Glutamatergic neuron (in vitro differentiated cells): Measurements from ENCODE around the gene SHANK1. TPM values are rescaled to one million over a fixed set of nuclear protein-coding genes. Genes with fewer than 3 reads are reported as not detected.
"Not testable (repeated sequence)": the region's sequence is repeated elsewhere in the genome, so short reads cannot be mapped to it uniquely, and the experiment has no call there.

Experiments used
- DNase-seq: peaks from one replicate; pipeline ENCODE4 v3.0.0; 2022
- H3K27ac Mint-ChIP-seq: one replicate; pipeline ENCODE4 v1.8.0; 2020; ENCODE audit warnings: mild to moderate bottlenecking, mixed read lengths, inconsistent platforms; ENCODE audit not compliant: unreplicated experiment
- H3K27me3 Mint-ChIP-seq: one replicate; pipeline ENCODE4 v1.8.0; 2020; ENCODE audit warnings: mild to moderate bottlenecking, moderate library complexity, mixed read lengths, inconsistent platforms; ENCODE audit not compliant: unreplicated experiment
- H3K36me3 Mint-ChIP-seq: one replicate; pipeline ENCODE4 v1.8.0; 2020; ENCODE audit warnings: mild to moderate bottlenecking, mixed read lengths, inconsistent platforms; ENCODE audit not compliant: unreplicated experiment
- H3K4me1 Mint-ChIP-seq: one replicate; pipeline ENCODE4 v1.8.0; 2020; ENCODE audit warnings: mild to moderate bottlenecking, low read depth, mixed read lengths, inconsistent platforms; ENCODE audit not compliant: unreplicated experiment
- H3K4me3 Mint-ChIP-seq: one replicate; pipeline ENCODE4 v1.8.0; 2020; ENCODE audit warnings: mild to moderate bottlenecking, mixed read lengths, inconsistent platforms; ENCODE audit not compliant: unreplicated experiment
- H3K9me3 Mint-ChIP-seq: one replicate; pipeline ENCODE4 v1.8.0; 2020; ENCODE audit warnings: mild to moderate bottlenecking, moderate library complexity, mixed read lengths, inconsistent platforms; ENCODE audit not compliant: unreplicated experiment
- long read RNA-seq: library from polyadenylated mRNA; unstranded; transcript quantifications from one replicate; pipeline ENCODE4 v2.0.0, GENCODE V29; 2020; ENCODE audit not compliant: unreplicated experiment
- total RNA-seq: library from RNA; stranded (reverse); fragmentation: NEBNext Ultra II Directional; extraction: Animal tissue kit (Norgen Biotek cat#: 25700); gene quantifications from one replicate; pipeline ENCODE4 v1.2.1, GENCODE V29; 2021; ENCODE audit not compliant: unreplicated experiment
- TF ChIP-seq, protein P1 (sequence below): fragments of 200-600 bp; sonication (generic); IDR thresholded peaks from one replicate; pipeline ENCODE4 v1.5.0; 2021; ENCODE audit not compliant: partially characterized antibody, unreplicated experiment

SHANK1 gene
- 19.0 TPM for total RNA-seq
- long read RNA-seq, partial matches to known transcripts, result 0 of 1 reads
- long read RNA-seq, other reads (novel, unspliced or antisense), result 1 of 1 reads

DNA sequence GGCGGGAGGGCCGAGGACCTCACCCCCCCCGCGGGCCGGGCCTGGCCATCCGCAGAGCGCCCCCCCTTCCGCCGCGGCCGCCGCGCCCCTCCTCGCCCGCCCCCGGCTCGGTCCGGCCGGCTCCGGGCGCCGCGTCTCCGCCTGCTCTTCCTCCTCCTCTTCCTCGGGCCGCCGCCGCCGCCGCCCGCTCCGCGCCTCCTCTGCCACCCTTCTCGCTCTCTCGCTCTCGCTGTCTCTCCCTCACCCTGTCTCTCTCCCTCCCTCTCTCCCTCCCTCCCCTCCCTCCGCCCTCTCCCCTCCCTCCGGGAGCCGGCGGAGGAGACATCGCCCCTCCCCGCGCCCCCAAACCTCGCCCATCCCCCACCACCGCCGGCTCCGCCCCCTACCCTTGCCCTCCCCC, at the start of gene SHANK1:
SHANK1 (minus strand) TSS at position 237 of the 400 bp plus-strand sequence. CDS start 2,883 bp downstream, outside the sequence.
- Mint-ChIP-seq H3K36me3 (no peaks in the 10 kb centered on the region), H3K4me3 (peak within 1 kb of the TSS; percentile 77), H3K27me3 (peaks cover 38% of the 10 kb centered on the region), H3K27ac (peak within 1 kb of the TSS; percentile 13), H3K9me3 (peaks cover 8% of the 10 kb centered on the region), H3K4me1 (peaks cover 15% of the 10 kb centered on the region)
- TF ChIP-seq, protein P1, sequence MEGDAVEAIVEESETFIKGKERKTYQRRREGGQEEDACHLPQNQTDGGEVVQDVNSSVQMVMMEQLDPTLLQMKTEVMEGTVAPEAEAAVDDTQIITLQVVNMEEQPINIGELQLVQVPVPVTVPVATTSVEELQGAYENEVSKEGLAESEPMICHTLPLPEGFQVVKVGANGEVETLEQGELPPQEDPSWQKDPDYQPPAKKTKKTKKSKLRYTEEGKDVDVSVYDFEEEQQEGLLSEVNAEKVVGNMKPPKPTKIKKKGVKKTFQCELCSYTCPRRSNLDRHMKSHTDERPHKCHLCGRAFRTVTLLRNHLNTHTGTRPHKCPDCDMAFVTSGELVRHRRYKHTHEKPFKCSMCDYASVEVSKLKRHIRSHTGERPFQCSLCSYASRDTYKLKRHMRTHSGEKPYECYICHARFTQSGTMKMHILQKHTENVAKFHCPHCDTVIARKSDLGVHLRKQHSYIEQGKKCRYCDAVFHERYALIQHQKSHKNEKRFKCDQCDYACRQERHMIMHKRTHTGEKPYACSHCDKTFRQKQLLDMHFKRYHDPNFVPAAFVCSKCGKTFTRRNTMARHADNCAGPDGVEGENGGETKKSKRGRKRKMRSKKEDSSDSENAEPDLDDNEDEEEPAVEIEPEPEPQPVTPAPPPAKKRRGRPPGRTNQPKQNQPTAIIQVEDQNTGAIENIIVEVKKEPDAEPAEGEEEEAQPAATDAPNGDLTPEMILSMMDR, result no peak
- DNase-seq, result peak; percentile 57

DNA sequence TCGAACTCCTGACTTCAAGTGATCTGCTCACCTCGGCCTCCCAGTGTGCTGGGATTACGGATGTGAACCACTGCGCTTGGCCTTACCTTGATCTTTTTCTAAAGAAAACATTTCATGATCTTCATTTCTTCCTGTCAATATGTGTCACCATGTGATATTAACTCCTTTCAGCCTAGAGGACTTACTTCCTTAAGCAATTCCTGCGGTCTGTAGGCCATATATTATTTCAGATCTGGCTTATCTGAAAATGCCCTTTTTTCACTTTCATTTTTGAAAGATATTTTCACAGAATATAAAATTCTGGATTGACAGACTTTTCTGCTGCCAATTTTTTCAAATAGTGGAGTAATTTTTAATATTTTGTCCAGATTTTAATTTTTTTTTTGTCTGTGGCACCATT, 48.7 kb upstream of the SHANK1 start:
- H3K4me3 Mint-ChIP-seq, result no peak overlapping the region
- peaks cover 6% of the 10 kb centered on the region for H3K4me1 Mint-ChIP-seq
- no peaks in the 10 kb centered on the region for H3K36me3 Mint-ChIP-seq
- TF ChIP-seq, protein P1, result no peak
- no peak overlapping the region for H3K27ac Mint-ChIP-seq
- no peaks in the 10 kb centered on the region for H3K9me3 Mint-ChIP-seq
- peaks cover 5% of the 10 kb centered on the region for H3K27me3 Mint-ChIP-seq
- no peak for DNase-seq

DNA sequence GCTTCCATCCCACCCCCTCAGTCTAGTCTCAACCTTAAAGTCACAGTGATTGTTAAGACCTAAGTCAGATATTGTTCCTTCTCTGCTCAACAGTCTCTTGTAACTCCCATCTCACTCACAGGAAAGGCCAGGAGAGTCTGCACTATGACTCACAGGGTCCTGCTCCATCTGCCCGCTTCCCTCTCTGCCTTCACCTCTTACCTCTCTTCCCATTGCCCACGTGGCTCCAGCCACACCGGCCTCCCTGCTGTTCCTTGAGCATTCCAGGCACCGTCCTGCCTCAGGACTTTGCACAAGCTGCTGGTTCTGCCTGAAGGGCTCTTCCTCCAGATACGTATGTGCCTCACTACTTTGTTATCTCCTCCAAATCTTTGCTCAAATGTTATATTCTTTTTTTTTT, 47.7 kb upstream of the SHANK1 start:
- H3K36me3 Mint-ChIP-seq, H3K27ac Mint-ChIP-seq, H3K4me3 Mint-ChIP-seq, DNase-seq, H3K4me1 Mint-ChIP-seq, H3K27me3 Mint-ChIP-seq, H3K9me3 Mint-ChIP-seq: not testable (repeated sequence)

DNA sequence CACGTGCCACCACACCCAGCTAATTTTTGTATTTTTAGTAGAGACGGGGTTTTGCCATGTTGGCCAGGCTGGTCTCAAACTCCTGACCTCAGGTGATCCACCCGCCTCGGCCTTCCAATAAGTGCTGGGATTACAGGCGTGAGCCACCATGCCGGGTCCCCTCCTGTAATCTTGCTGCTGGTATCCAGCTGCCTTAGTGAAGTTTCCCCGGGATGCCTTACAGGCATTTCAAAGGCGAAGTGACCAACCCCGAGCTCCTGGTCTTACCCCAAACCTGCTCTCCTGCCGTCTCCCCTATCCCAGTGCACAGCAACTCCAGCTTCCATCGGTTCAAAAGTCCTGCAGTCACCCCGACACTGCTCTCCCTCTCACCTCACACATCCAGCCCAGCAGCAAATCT, 47.1 kb upstream of the SHANK1 start:
- H3K4me1 Mint-ChIP-seq, H3K27me3 Mint-ChIP-seq, DNase-seq, H3K36me3 Mint-ChIP-seq, H3K9me3 Mint-ChIP-seq, H3K27ac Mint-ChIP-seq, H3K4me3 Mint-ChIP-seq: not testable (repeated sequence)

DNA sequence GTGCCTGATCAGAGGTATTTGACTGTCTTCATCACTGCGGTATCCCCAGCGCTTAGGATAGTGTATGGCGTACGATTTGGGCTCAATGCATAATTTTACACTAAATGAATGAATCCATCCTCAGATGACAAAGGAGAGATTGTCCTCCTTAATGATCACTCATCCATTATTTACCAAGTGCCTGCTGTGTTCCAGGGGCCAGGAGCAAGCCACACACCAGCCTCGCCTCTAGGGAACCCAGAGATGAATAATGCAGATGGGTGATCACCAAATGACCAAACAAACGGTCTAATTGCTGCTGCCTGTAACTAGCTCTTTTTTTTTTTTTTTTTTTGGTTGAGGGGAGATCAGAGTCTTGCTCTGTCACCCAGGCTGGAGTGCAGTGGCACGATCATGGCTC, 44.8 kb upstream of the SHANK1 start:
- Mint-ChIP-seq H3K27me3 (peaks cover 10% of the 10 kb centered on the region), H3K9me3 (no peaks in the 10 kb centered on the region), H3K4me1 (peaks cover 6% of the 10 kb centered on the region), H3K27ac (peak overlapping the region; percentile 59), H3K4me3 (peak overlapping the region; percentile 48), H3K36me3 (no peaks in the 10 kb centered on the region)
- no peak for DNase-seq
- TF ChIP-seq, protein P1, result no peak

DNA sequence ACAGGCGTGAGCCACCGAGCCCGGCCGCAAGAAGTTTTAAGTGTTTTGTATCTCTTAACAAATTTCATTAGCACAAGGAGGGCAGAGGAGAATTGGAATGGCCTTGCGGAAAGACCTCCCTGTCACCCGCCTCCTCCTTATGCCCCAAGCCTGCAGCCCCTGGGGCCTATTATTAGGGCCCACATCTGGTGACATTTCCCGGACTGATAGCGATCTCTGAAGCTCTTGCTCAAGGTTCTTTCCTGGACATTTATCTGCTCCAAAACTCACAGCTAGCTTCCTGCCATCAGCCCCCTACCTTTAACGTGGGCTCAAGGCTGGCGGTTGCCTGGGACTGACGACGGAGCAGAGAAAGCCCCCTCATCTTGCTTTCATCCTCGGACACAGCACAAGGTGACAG, 43.9 kb upstream of the SHANK1 start:
- H3K36me3 Mint-ChIP-seq, H3K4me3 Mint-ChIP-seq, H3K27me3 Mint-ChIP-seq, H3K9me3 Mint-ChIP-seq, H3K4me1 Mint-ChIP-seq, DNase-seq: not testable (repeated sequence)
- H3K27ac Mint-ChIP-seq, result peak overlapping the region; percentile 59

DNA sequence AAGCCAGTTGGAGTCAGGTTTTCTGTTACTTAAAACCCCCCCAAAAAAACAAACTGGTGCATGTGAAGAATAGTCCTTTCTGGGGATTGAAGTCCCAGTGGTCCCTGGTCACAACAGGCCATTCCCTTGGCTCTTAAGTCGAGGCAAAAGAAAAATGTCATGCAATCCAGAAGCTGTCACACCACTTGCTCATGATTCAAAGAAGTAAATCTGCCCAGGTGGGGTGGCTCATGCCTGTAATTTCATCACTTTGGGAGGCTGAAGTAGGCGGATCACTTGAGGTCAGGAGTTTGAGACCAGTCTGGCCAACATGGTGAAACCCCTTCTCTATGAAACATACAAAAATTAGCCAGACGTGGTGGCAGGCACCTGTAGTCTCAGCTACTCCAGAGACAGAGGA, 41.9 kb upstream of the SHANK1 start:
- not testable (repeated sequence) for H3K36me3 Mint-ChIP-seq, H3K27ac Mint-ChIP-seq, H3K4me1 Mint-ChIP-seq, DNase-seq, H3K27me3 Mint-ChIP-seq, H3K4me3 Mint-ChIP-seq, H3K9me3 Mint-ChIP-seq
